ENCODE data around the gene CD33.
"Not testable (repeated sequence)": the region's sequence is repeated elsewhere in the genome, so short reads cannot be mapped to it uniquely, and the experiment has no call there.

CD33 gene

GRCh38 chr19:51210191-51210784, 14.6 kb upstream of the CD33 start:
- no peak for DNase-seq (ENCODE audit: low spot score)

- not testable (repeated sequence) for DNase-seq (ENCODE audit: low spot score)
These were observed 14.0 kb upstream of the CD33 start for GRCh38 chr19:51210874-51211361.

GRCh38 chr19:51211833-51212232, 13.0 kb upstream of the CD33 start:
- no peak for DNase-seq (ENCODE audit: low spot score)

GRCh38 chr19:51219307-51219706, 5.6 kb upstream of the CD33 start:
- no peak for DNase-seq (ENCODE audit: low spot score)

- no peak for DNase-seq (ENCODE audit: low spot score)
These were observed 4.9 kb upstream of the CD33 start for GRCh38 chr19:51219971-51220370.

- DNase-seq (ENCODE audit: low spot score) = no peak
These were observed 3.9 kb upstream of the CD33 start for GRCh38 chr19:51220996-51221395.

- no peak for DNase-seq (ENCODE audit: low spot score)
These were observed 678 bp upstream of the CD33 start for GRCh38 chr19:51224163-51224641.

GRCh38 chr19:51226067-51226466, 1.2 kb downstream of the CD33 start:
- no peak for DNase-seq (ENCODE audit: low spot score)

- DNase-seq (ENCODE audit: low spot score) = no peak
These were observed 2.4 kb downstream of the CD33 start for GRCh38 chr19:51227326-51227725.

GRCh38 chr19:51227966-51228365, 3.1 kb downstream of the CD33 start:
- DNase-seq (ENCODE audit: low spot score) = no peak

GRCh38 chr19:51240866-51241265, 16.0 kb downstream of the CD33 start:
- no peak for DNase-seq (ENCODE audit: low spot score)

GRCh38 chr19:51242881-51243630, 18.2 kb downstream of the CD33 start:
- DNase-seq (ENCODE audit: low spot score) = no peak

- no peak for DNase-seq (ENCODE audit: low spot score)
These were observed 21.3 kb downstream of the CD33 start for GRCh38 chr19:51246164-51246552.

GRCh38 chr19:51247972-51248590, 23.2 kb downstream of the CD33 start:
- DNase-seq (ENCODE audit: low spot score) = no peak

GRCh38 chr19:51250786-51251467, 26.0 kb downstream of the CD33 start, which contains the start of gene SIGLECL1:
Gene SIGLECL1 (plus strand): TSS chr19:51251080. CDS start chr19:51264073, 12,993 bp downstream.
- no peak for DNase-seq (ENCODE audit: low spot score)

GRCh38 chr19:51251468-51251820, 26.6 kb downstream of the CD33 start:
- no peak for DNase-seq (ENCODE audit: low spot score)

- no peak for DNase-seq (ENCODE audit: low spot score)
These were observed 27.6 kb downstream of the CD33 start for GRCh38 chr19:51252306-51253079.

GRCh38 chr19:51253088-51253806, 28.4 kb downstream of the CD33 start:
- DNase-seq (ENCODE audit: low spot score) = no peak

- DNase-seq (ENCODE audit: low spot score) = no peak
These were observed 31.3 kb downstream of the CD33 start for GRCh38 chr19:51256155-51256625.

- DNase-seq (ENCODE audit: low spot score) = no peak
These were observed 32.6 kb downstream of the CD33 start for GRCh38 chr19:51257471-51257870.

Measured in AG08395 (cell line).